Fibroblast of skin of back (primary cell): ENCODE results near the gene RNF215.
"Not testable (repeated sequence)": the region's sequence is repeated elsewhere in the genome, so short reads cannot be mapped to it uniquely, and the experiment has no call there.

Experiments
- DNase-seq: peaks from one replicate; pipeline ENCODE4 v3.0.0-alpha.2; 2013

RNF215 gene

DNA sequence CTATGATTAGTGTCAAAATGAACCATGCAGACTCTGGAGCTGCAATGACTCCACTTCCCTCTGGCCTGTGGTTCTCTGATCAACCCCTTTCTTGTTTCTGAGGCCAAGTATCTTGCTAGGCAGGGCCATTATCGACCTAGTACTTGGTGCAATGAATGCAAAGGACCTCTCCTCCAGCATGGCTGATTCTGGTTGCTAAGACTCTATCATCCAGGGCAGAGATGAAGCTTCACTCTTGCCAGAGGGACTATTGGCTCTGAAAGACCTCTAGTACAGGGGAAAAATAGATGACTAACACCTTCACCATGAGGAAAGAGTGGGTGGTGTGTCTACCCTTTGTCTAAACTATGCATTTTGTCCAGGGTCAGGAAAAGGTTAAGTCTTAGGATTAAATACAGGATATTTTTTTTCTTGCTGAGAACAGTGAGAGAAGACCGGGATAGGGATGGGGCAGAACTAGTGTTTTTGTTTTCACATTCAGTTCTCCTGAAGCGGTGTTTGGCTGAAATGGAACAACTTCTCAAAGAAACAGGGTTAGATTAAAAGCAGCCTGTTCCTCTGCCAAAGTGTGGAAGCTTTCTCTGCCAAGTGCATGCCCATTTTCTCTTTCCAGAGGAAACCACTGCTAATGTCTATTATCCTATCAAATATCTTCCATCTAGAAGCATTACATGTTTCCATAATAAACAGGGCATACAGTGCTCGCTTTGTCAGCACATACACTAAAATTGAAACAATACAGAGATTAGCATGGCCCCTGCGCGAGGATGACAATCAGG lies 33.3 kb upstream of the RNF215 start:
- peak; percentile 89 for DNase-seq

DNA sequence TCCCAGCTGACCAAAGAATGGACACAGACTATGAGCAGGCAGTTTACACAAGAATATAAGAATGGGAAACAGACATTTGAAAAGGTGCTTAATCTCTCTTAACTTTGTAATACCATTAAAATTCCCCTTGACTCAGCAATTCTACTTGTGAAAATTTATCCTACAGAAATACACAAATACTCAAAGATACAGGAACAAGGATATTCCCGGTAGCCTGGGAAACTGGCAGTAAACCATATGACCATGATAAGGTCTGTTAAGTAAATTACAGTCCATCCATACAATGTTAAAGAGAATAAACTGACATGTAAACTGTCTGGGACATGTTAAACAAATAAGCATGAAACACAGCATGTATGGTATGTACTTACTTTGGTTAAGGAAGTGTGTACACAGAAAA lies 29.6 kb upstream of the RNF215 start:
- DNase-seq, result no peak

DNA sequence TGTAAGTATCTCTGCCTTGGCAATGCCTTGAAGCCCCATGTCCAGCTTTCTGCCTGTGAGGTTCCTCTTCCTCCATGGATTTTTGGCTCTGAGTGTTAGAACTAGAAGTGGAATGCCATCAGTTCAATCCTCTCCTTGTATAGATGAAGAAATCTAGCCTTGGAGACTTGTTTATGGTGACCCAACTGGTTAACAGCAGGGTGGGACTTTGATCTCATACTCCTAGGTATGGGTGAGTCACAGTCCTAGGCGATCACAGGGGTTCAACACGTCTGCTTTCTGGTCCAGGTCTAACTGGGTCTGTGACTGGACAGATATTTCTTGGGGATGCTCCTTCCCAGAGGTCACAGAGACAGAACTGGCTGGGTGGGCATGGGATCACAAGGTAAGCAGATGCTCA lies 29.2 kb upstream of the RNF215 start:
- no peak for DNase-seq

DNA sequence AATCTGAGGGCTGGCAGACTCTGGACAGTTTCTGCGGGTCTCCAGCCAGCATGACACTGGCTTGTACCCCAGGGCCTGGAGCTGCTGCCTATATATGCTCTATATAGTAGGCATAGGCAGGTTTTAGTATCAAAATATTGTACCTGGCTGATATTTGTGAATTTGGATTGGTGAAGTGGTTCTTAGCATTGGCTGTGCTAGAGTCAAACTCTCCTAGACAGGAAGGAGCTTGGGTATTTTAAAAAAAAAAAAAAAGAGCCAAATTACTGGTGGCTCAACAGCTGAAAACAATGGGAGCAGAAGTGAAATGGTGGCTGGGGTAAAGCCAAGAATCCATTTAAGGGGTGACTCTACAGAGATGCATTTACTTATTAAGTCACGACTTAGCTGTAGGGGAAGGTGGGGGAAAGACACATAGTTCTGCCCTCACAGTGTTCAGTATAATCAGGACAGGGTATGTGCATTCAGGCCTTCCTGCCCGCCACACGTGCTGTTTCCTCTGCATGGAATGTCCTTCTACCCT lies 27.4 kb upstream of the RNF215 start:
- DNase-seq, result no peak

DNA sequence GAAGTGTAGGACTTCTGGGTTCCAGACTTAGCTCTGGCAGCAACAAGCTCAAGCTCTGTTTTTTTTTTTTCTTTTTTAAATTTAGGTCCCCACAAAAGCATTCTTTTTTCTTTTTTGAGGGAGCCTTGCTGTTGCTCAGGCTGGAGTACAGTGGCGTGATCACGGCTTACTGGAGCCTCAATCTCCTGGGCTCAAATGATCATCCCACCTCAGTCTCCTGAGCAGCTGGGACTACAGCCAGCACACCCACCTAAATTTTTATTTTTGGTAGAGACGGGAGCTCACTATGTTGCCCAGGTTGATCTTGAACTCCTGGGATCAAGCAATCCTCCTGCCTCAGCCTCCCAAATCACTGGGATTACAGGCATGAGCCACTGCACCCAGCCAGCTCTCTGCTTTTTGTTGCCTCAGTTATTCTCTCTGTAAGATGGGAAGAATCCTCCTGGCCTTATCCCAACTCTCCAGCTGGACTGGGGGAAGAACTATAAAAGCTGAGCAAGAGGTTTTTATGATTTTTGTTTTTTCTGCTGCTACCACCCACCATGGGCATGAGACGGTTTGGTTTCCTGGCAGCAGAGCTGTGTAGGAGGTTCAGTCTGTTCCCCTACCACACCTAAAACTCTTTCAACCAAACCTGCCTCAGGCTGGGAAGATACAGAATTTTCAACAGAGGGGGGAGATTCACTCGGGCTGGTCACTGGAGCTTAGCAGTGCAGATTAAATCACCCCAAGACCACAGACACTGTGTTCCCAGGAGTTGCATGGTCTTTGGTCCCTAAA lies 26.7 kb upstream of the RNF215 start:
- DNase-seq, result no peak

DNA sequence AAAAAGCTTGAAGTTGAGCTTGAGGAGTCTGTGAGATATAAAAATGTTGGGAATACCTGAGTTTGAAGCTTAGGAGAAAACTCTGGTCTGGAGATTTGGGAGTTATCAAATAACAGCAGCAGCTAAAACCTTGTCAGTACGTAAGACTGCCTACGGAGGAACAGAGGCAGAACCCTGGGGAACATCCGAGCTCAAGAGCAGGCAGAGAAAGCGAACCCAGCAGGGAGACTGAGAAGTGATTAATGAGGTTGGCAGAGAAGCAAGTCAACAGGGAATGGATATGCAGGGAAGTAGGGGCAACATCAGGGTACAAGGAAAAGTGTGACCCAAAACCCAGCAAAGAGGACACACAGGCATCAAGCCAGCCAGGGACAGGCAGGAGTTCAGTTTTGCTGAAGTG lies 25.8 kb upstream of the RNF215 start:
- no peak for DNase-seq

DNA sequence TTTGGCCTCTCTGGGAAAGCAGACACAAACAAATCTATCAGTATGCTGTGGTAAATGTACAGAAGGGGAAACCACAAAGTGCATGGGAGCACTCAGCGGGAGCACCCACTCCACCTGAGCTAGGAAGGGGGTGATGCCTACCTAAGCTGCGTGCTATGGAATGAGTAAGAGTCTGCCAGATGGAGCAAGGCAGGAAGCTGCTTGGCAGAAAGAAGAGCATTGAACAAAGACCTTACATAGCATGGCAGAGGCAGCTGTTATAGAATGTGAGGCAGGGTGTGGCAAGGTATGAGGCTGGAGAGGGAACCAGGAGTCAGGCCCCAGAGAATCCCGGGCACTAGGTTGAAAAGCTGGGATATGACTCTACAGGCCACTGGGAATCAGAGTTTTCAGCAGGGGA lies 24.6 kb upstream of the RNF215 start:
- no peak for DNase-seq

DNA sequence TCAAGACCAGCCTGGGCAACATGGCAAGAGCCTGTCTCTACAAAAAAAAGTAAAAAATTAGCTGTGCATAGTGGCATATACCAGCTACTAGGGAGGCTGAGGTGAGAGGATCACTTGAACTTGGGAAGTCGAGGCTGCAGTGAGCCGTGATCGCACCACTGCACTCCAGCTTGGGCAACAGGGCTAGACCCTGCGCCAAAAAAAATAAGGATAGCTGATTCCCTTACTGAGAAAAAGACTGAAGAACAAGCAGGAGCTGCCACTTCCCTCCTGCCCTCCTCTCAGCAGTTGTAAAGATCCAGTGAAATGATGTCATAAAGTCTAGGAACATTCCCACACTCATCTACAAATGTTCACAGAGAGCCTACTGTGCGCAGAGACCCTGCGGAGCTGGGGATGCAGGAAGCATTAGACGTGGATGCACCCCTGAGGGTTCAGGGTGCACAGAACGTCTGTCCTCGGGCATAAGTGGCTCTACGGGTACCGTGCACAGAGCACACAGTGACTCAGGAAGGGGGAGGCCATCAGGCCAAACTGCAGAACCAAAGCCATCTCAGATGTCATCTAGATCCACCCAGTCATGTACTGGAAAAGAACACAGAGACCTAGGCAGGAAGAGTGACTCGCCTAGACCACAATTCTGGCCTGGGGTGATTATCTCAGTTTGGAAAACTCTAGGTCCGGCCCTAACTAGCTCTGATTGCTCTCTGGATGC lies 21.3 kb upstream of the RNF215 start:
- DNase-seq, result peak; percentile 91

DNA sequence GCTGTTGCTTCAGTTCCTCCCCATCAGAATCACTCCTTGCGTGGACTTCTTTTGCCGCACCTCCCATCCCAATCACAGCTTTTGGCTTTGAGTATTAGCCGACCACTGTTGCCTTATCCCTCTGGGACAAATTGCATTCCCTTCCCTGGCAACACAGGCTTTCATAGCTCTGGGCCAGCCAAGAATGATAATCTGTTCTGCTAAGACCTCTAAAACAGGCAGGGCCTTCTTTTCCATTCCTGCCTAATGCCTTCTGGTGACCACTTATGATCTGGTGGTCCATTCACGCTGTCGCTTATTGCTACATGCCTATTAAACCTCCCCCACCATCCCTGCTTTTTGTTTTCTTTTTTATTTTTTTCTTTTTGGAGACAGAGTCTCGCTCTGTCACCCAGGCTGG lies 19.2 kb upstream of the RNF215 start:
- no peak for DNase-seq

DNA sequence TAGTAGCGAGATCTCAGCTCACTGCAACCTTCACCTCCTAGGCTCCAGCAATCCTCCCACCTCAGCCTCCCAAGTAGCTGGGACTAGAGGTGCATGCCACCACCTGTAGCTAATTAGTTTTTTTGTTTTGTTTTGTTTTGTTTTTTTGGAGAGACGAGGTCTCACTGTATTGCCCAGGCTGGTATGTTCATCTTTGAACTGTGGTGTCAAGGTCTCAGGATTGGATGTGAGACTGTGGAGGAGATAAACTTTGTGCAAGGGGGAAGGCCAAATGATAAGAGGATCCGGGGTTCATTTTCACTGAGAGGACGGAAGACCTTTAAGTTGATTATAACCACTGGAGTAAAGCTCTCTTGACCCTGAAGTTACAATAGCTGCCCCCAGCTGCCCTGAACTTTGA lies 18.5 kb upstream of the RNF215 start:
- DNase-seq, result no peak

DNA sequence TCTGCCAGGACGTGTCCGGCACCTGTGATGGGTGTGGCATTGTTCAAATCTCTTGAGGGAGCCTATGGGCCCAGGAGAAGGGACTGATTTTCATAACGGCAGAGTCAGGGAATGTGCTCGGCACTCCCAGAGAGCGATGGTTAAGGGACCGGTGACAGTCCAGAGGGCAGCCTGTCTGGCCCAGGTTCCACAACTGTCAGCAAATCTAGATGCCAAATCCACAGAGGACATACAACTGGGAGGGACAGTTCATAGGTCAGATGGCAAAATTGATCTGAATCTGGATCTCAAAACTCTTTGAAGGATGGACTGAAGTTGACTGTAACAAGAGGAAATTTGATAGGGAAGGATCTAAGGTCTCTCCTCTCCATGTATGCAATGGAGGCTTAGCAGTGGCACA lies 17.1 kb upstream of the RNF215 start:
- no peak for DNase-seq

DNA sequence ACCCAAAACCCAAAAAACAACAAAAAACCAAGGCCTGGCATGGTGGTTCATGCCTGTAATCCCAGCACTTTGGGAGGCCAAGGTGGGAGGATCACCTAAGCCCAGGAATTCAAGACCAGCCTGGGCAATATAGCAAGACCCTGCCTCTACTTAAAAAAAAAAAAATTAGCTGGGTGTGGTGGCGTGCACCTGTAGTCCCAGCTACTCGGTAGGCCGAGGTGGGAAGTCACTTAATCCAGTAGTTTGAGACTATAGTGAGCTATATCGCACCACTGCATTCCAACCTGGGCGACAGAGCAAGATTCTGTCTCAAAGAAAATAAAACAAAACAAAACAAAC lies 15.5 kb upstream of the RNF215 start:
- DNase-seq, result not testable (repeated sequence)

DNA sequence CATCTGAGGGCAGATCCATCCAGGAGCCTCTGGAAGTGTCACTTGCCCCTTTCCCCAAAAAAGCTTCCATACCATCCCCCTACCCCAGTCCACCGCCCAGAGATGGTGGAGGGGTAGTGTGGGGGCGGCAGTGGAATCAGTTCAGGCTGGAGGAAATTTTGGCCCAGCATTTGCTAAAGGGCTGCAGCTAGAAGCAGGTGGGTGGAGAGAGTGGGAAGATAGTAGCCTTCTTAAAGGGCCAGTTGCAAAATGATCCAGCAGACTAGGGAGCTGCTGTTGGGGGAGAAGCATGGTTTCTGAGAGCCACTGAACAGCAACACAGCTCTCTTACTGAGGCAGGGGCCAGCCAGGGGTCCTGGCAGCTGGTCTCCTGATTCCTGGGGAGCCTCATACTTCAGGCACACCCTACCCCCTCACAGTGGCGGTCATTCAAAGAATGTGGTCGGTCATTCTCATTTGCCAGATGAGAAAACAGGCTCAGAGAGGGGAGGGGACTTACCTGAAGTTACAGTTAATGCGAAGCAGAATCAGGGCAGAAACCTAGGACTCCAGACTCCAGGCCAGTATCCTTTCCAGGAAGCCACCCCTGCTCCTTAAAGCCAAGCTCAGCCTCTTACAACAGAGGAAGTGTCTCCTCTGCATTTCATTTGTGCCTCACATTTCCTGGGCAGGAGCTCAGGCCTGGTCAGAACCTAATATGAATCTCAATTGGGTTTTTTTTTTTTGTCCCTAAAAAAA lies 15.0 kb upstream of the RNF215 start:
- DNase-seq, result no peak

DNA sequence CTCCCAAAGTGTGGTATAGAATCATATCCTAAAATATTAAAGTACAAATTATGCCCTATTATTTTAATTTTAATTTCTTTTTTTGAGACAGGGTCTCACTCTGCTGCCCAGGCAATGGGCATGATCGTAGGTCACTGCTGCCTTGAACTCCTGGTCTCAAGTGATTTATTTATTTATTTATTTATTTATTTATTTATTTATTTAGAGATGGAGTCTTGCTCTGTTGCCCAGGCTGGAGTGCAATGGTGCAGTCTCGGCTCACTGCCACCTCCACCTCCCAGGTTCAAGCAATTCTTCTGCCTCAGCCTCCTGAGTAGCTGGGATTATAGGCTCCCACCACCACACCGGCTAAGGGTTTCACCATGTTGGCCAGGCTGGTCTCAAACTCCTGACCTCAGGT lies 13.8 kb upstream of the RNF215 start:
- not testable (repeated sequence) for DNase-seq

DNA sequence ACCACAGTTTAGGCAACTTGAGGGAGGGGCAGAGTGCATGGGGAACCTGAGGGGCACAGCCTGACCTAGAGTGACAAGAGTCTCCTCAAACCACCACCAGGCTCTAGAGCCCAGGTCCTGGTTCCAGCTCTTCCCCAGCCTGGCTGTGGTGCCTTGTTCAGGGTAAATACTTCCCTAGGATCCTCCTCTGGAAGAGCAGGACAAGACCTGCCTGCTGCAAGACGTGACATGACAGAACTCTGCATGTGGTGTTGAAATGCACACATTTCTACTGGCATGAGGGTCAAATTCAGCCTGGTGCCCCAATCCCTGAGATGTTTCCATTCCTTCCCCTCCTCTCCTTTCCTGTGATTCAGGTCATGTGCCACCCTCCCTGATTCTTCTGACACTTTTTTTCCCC lies 12.9 kb upstream of the RNF215 start:
- DNase-seq, result no peak

DNA sequence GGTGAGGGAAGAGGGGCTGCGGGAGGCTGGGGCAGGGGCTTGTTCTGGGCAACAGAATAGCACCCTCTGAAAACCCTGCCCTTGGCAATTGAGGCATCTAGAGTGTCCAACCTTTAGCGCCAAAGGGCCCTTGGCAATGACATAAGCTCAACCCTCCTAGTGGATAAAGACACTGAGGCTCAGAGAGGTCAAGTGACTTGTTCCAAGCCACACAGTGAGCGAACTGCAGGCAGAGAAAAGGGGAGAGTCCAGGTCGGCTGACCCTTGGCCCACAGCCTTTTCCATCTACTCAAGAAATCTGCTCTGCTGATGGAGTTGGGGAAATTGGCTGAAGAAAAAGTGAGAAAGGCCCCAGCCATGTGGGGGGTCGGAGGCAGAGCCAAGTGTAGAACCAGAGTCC lies 12.5 kb upstream of the RNF215 start:
- no peak for DNase-seq

DNA sequence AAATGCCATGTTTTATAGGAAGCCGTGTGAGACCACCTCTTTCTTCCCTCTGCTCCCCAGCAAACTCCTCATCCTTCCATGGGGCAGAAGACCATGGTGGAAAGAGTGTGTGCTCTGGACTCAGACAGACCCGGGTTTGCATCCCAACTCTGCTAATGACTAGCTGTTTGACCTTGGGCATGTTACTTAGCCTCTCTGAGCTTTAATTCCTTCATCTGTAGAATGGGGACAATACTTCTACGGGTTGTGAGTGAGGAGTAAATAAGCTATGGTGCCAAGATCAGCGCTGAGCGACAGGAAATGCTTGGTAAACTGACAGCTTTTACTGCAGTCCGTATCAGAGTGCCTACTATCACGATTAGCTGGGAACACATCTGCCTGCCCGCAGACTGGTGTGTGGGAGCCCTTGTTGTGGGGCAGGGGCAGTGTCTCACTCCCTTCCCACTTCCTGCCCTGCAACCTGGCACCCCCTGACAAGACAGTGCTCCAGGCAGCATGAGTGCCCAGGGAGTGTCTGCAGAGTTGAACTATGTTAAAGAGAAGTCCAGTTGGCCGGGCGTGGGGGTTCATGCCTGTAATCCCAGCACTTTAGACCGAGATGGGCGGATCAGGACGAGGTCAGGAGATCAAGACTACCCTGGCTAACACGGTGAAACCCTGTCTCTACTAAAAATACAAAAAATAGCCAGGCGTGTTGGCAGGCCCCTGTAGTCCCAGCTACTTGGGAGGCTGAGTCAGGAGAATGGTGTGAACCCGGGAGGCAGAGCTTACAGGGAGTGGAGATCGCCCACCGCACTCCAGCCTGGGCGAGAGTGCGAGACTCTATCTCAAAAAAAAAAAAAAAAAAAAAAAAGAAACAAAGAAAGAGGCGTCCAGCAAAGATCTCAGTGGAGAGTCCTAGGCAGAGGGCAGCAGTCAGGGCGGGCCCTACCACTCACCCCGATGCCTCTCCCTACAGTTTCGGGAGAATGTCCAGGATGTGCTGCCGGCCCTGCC lies 11.8 kb upstream of the RNF215 start:
- DNase-seq, result no peak

DNA sequence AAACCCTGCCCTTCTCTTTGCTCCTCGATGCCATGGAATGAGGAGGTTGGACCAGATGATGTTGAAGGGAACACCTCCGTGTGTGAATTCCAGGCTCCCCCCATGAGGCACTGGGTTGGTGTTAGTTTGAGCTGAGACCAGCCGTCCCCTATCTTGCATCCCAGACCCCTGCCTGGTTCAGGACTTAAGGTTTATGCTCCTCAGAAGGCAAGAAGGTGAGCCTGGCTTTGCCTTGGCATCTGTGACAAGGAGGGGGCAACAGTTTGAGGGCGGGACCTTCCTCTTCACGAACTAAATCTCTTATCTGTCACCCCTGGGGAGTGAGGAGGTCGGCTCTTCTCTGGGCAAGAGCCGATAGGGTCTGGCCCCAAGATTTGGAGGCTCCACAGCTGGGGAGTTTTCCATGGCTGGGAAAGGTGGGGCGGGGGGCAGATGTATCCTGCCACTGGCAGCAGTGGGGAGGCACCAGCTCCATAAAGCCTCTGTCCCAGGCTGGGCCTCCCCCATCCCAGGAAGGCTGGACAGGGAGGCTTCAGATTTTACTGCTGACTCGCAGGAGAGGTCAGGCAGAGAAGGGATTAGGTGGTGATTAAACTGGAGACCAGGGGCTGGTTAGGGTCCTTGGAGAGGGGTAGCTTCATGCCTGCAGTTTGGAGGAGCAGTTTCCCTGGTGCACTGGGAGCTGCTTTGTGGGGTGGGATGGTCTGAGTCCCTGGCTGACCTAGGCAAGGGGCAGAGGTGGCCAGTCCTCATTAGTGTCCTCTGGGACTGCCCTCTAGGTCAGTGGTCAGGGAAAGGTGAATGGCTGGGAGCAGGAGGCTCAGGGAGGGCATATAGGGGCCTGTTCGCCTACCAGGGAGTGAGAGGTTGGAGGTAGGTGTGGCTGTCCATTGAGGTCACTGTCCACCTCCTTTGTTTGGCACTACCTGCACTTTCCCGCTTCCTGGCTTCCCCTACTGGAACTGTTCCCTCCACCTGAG lies 10.7 kb upstream of the RNF215 start:
- no peak for DNase-seq

DNA sequence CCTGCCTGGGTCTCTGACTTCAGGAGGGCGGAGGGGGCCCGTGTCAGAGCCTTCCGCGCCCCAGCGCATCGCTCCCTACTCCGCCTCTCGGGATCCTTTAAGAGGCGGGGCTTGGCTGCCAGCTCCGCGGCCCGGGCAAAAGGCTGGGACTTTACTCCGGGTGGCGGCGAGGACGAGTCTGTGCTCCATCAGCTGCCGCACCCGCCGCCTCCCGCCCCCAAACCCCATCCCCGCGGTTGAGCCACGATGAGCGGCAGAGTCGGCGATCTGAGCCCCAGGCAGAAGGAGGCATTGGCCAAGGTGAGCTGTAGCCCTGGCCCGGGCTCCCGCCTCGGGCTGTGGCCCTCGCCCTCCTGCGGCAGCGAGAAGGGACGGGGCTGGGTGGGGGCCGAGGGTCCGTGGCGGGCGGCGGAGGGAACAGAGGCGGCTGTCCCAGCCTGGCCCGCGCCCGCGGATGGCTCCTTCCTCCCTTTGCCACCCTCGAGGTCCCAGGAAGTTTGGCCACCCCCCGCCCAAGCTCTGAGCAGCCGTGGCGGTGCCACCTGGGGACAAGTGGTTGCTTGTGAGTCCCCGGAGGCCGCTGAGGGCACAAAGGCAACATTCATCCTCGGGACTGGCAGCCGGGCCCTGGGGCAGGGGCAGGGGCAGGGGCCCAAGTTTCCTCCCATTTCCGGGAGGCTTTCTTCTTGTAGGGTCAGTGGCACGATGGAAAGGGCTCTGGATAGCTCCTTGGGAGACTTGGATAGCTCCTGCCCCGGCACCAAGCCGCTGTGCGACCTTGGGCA lies 9.9 kb upstream of the RNF215 start, which contains the start of gene SEC14L2:
SEC14L2 (plus strand) TSS at position 148 of the 785 bp plus-strand sequence; CDS start at position 247, 99 bp downstream.
- peak; percentile 69 for DNase-seq
